T-helper 1 cell treated with Interleukin-12 subunit alpha and Interleukin-12 subunit beta and Interleukin-4 antibody, amounts not matched to agents 30 ng/mL and 1 ng/mL, for 36 hours (primary cell): ENCODE data around the gene CNOT9. TPM values are rescaled to one million over a fixed set of nuclear protein-coding genes. Genes with fewer than 3 reads are reported as not detected.
"Not testable (repeated sequence)": the region's sequence is repeated elsewhere in the genome, so short reads cannot be mapped to it uniquely, and the experiment has no call there.

Experiments
- intact Hi-C: fragments of 100-400 bp; cut with micrococcal nuclease; formaldehyde crosslinking; loops from one replicate; pipeline ENCODE4 v1.15.1; 2024
- total RNA-seq: library from RNA; stranded (reverse); gene quantifications from 2 replicates; pipeline ENCODE4 v1.2.3, GENCODE V29; 2022

CNOT9 gene
- total RNA-seq: 105 and 109 TPM in 2 replicates

GRCh38 chr2:218568190-218569037 lies at the start of gene CNOT9, which contains the start of gene USP37:
TSS of gene CNOT9 (plus strand) at chr2:218568839. CDS start at chr2:218568955, 116 bp downstream.
TSS of gene USP37 (minus strand) at chr2:218568351. CDS start at chr2:218558653, 9,698 bp downstream.
- intact Hi-C loops: loop anchor here (1.0 to 10.0 kb wide), 22 partner anchors 14 to 1030 kb away; partner anchors contain the start of genes AAMP, ARPC2, BCS1L and CHPF

- intact Hi-C loops: no loop called here
Observed at GRCh38 chr2:218518876-218519275, 49.8 kb upstream of the CNOT9 start.

- intact Hi-C loops: no loop called here
Observed at GRCh38 chr2:218523651-218524050, 45.0 kb upstream of the CNOT9 start.

- intact Hi-C loops: not testable (repeated sequence)
Observed at GRCh38 chr2:218528409-218528808, 40.2 kb upstream of the CNOT9 start.

- intact Hi-C loops: no loop called here
Observed at GRCh38 chr2:218529990-218530389, 38.6 kb upstream of the CNOT9 start.

GRCh38 chr2:218536804-218537494 lies 31.7 kb upstream of the CNOT9 start:
- intact Hi-C loops: no loop called here

GRCh38 chr2:218540015-218540414 lies 28.6 kb upstream of the CNOT9 start:
- intact Hi-C loops: no loop called here

- intact Hi-C loops: no loop called here
Observed at GRCh38 chr2:218546012-218546411, 22.6 kb upstream of the CNOT9 start.

GRCh38 chr2:218547511-218547910 lies 21.1 kb upstream of the CNOT9 start:
- intact Hi-C loops: no loop called here

- intact Hi-C loops: no loop called here
Observed at GRCh38 chr2:218547978-218548377, 20.7 kb upstream of the CNOT9 start.

- intact Hi-C loops: not testable (repeated sequence)
Observed at GRCh38 chr2:218554225-218554624, 14.4 kb upstream of the CNOT9 start.

GRCh38 chr2:218555527-218555926 lies 13.1 kb upstream of the CNOT9 start:
- intact Hi-C loops: no loop called here

GRCh38 chr2:218557941-218558340 lies 10.7 kb upstream of the CNOT9 start:
- intact Hi-C loops: no loop called here

GRCh38 chr2:218558986-218559385 lies 9.7 kb upstream of the CNOT9 start:
- intact Hi-C loops: no loop called here

GRCh38 chr2:218564056-218564455 lies 4.6 kb upstream of the CNOT9 start:
- intact Hi-C loops: loop anchor here (10.0 kb wide), 1 partner anchor 681 kb away; the partner anchor contains the start of genes GLB1L and STK16

- intact Hi-C loops: loop anchor here (10.0 kb wide), 1 partner anchor 679 kb away; the partner anchor contains the start of genes GLB1L and STK16
Observed at GRCh38 chr2:218566296-218566695, 2.3 kb upstream of the CNOT9 start.

- intact Hi-C loops: loop anchor here (1.0 to 10.0 kb wide), 22 partner anchors 15 to 1031 kb away; partner anchors contain the start of genes AAMP, ARPC2, BCS1L and CHPF
Observed at GRCh38 chr2:218567797-218568189, 846 bp upstream of the CNOT9 start.

- intact Hi-C loops: loop anchor here (2.0 to 10.0 kb wide), 4 partner anchors 328 to 1030 kb away; partner anchors contain the start of genes CNPPD1, GLB1L and STK16
Observed at GRCh38 chr2:218569038-218569431, 396 bp downstream of the CNOT9 start.

GRCh38 chr2:218569661-218570500 lies 1.2 kb downstream of the CNOT9 start:
- intact Hi-C loops: loop anchor here (2.0 to 10.0 kb wide), 4 partner anchors 327 to 1029 kb away; partner anchors contain the start of genes CNPPD1, GLB1L and STK16

GRCh38 chr2:218570850-218571249 lies 2.2 kb downstream of the CNOT9 start:
- intact Hi-C loops: no loop called here

- intact Hi-C loops: no loop called here
Observed at GRCh38 chr2:218576854-218577253, 8.2 kb downstream of the CNOT9 start.
